Peyer's patch (tissue), 4 donors: ENCODE measurements around the gene C16orf95. TPM values are rescaled to one million over a fixed set of nuclear protein-coding genes. Genes with fewer than 3 reads are reported as not detected.

ENCODE experiments used
- DNase-seq, 3 donors: peaks; one replicate each; pipeline ENCODE4 v3.0.0-alpha.2; 2017 to 2019
- H3K27ac ChIP-seq, 4 donors: fragments of 200-600 bp; sonication (generic); one replicate each; pipeline ENCODE4 v1.5.1; 2016 to 2019
- H3K27me3 ChIP-seq, 2 donors: fragments of 200-600 bp; sonication (generic); one replicate each; pipeline ENCODE4 v1.5.1; 2019
- H3K36me3 ChIP-seq, 3 donors: fragments of 200-600 bp; sonication (generic); one replicate each; pipeline ENCODE4 v1.5.1; 2016 to 2019
- H3K4me1 ChIP-seq, 4 donors: fragments of 200-600 bp; sonication (generic); one replicate each; pipeline ENCODE4 v1.5.1; 2016 to 2019
- H3K4me3 ChIP-seq, 4 donors: fragments of 200-600 bp; sonication (generic); 1 replicate in 3 of 4; 2 replicates in 1 of 4; pipeline ENCODE4 v1.5.1; 2016 to 2019; ENCODE audit warnings: mild to moderate bottlenecking in 1 of 4
- H3K9me3 ChIP-seq, 4 donors: fragments of 200-600 bp; sonication (generic); one replicate each; pipeline ENCODE4 v1.5.1; 2016 to 2019; ENCODE audit warnings: mild to moderate bottlenecking in 1 of 4
- CTCF ChIP-seq, 6 experiments: fragments of 450-650 bp in 4 of 6; fragments of 200-600 bp in 2 of 6; sonication (generic) in 1 of 6; IDR thresholded peaks; one replicate each; pipeline ENCODE4 v1.5.1; 2017 to 2019; ENCODE audit warnings: antibody characterized with exemption in 6 of 6, mild to moderate bottlenecking in 3 of 6, moderate library complexity in 1 of 6
- POLR2A ChIP-seq, 2 donors: fragments of 450-650 bp; IDR thresholded peaks; one replicate each; pipeline ENCODE4 v1.5.1; 2017; ENCODE audit warnings: antibody characterized with exemption in 2 of 2, mild to moderate bottlenecking in 2 of 2, moderate library complexity in 2 of 2
- total RNA-seq, 4 donors: library from RNA; depleted of rRNA; stranded (reverse); fragments of >200 nt; gene quantifications; one replicate each; pipeline ENCODE4 v1.1.0, GENCODE V29; 2016

C16orf95 gene
- total RNA-seq, 4 donors from 2014 or later = 1.2 TPM; not detected in 3

GRCh38 chr16:87273471-87274030, 43.6 kb downstream of the C16orf95 start:
- Histone ChIP-seq H3K9me3 (no peaks in the 10 kb centered on the region), H3K36me3 (no peaks in the 10 kb centered on the region), H3K4me1 (no peaks in the 10 kb centered on the region), H3K27ac (no peak overlapping the region), H3K4me3 (no peak overlapping the region), H3K27me3 (no peaks in the 10 kb centered on the region)
- DNase-seq = no peak
- no peak for TF ChIP-seq POLR2A (IDR thresholded peaks at IDR 0.05)
- TF ChIP-seq CTCF (IDR thresholded peaks at IDR 0.05) = no peak

- H3K9me3 ChIP-seq = no peaks in the 10 kb centered on the region
Measured at GRCh38 chr16:87271256-87271655, 45.9 kb downstream of the C16orf95 start.

GRCh38 chr16:87267566-87267965, 49.6 kb downstream of the C16orf95 start:
- Histone ChIP-seq H3K9me3 (no peaks in the 10 kb centered on the region), H3K4me3 (no peak overlapping the region), H3K4me1 (no peaks in the 10 kb centered on the region), H3K27ac (no peak overlapping the region), H3K27me3 (no peaks in the 10 kb centered on the region), H3K36me3 (no peaks in the 10 kb centered on the region)
- DNase-seq = no peak
- TF ChIP-seq CTCF (IDR thresholded peaks at IDR 0.05) = no peak
- no peak for TF ChIP-seq POLR2A (IDR thresholded peaks at IDR 0.05)

More at GRCh38 chr16:87271256-87271655, 45.9 kb downstream of the C16orf95 start:
- no peak for DNase-seq
- H3K4me1 ChIP-seq = no peaks in the 10 kb centered on the region
- no peak overlapping the region for H3K27ac ChIP-seq
- no peak overlapping the region for H3K4me3 ChIP-seq
- no peaks in the 10 kb centered on the region for H3K36me3 ChIP-seq
- no peaks in the 10 kb centered on the region for H3K27me3 ChIP-seq
- TF ChIP-seq CTCF (IDR thresholded peaks at IDR 0.05) (no peak), POLR2A (IDR thresholded peaks at IDR 0.05) (no peak)

GRCh38 chr16:87266846-87267245, 50.3 kb downstream of the C16orf95 start:
- peak in 1 of 3 donors; percentile 2 for DNase-seq
- no peak overlapping the region for H3K27ac ChIP-seq
- no peaks in the 10 kb centered on the region for H3K9me3 ChIP-seq
- H3K36me3 ChIP-seq = no peaks in the 10 kb centered on the region
- TF ChIP-seq POLR2A (IDR thresholded peaks at IDR 0.05) = no peak
- no peak for TF ChIP-seq CTCF (IDR thresholded peaks at IDR 0.05)
- H3K4me1 ChIP-seq = no peaks in the 10 kb centered on the region
- H3K27me3 ChIP-seq = no peaks in the 10 kb centered on the region
- H3K4me3 ChIP-seq = no peak overlapping the region

GRCh38 chr16:87265261-87265660, 51.9 kb downstream of the C16orf95 start:
- H3K4me3 ChIP-seq = no peak overlapping the region
- no peak overlapping the region for H3K27ac ChIP-seq
- H3K36me3 ChIP-seq = no peaks in the 10 kb centered on the region
- TF ChIP-seq CTCF (IDR thresholded peaks at IDR 0.05) (no peak), POLR2A (IDR thresholded peaks at IDR 0.05) (no peak)
- no peaks in the 10 kb centered on the region for H3K27me3 ChIP-seq
- no peaks in the 10 kb centered on the region for H3K9me3 ChIP-seq
- H3K4me1 ChIP-seq = no peaks in the 10 kb centered on the region
- DNase-seq = peak in 1 of 3 donors; percentile 8

- no peaks in the 10 kb centered on the region for H3K27me3 ChIP-seq
- no peak for DNase-seq
Measured at GRCh38 chr16:87264634-87265033, 52.6 kb downstream of the C16orf95 start.

More at GRCh38 chr16:87264634-87265033, 52.6 kb downstream of the C16orf95 start:
- Histone ChIP-seq H3K27ac (no peak overlapping the region), H3K4me1 (no peaks in the 10 kb centered on the region), H3K4me3 (no peak overlapping the region), H3K9me3 (no peaks in the 10 kb centered on the region), H3K36me3 (no peaks in the 10 kb centered on the region)
- TF ChIP-seq CTCF (IDR thresholded peaks at IDR 0.05) (no peak), POLR2A (IDR thresholded peaks at IDR 0.05) (no peak)
